Natural killer cell (primary cell): ENCODE results near the gene MCF2L. TPM values are rescaled to one million over a fixed set of nuclear protein-coding genes. Genes with fewer than 3 reads are reported as not detected.

ENCODE experiments used
- ATAC-seq, 3 donors: fragments of 150-1000 bp in 2 of 3; fragments of 200-7000 bp in 1 of 3; cut with Tn5 transposase; 1 replicate in 1 of 3; 2 replicates in 2 of 3; pipeline ENCODE4 v1.10.0; 2021; ENCODE audit warnings: mild to moderate bottlenecking in 2 of 3, moderate library complexity in 2 of 3
- DNase-seq, 2 donors: peaks; one replicate each; pipeline versions ENCODE4 v3.0.0 to v3.0.0-alpha.2; 2013 to 2021; ENCODE audit warnings: mixed read lengths in 1 of 2
- H3K27ac ChIP-seq: one replicate; pipeline ENCODE4 v1.5.1; 2013; ENCODE audit warnings: mild to moderate bottlenecking, low read length
- H3K27me3 ChIP-seq: one replicate; pipeline ENCODE4 v1.6.1; 2013; ENCODE audit warnings: low read length; ENCODE audit not compliant: control insufficient read depth, insufficient read depth
- H3K36me3 ChIP-seq: one replicate; pipeline ENCODE4 v1.6.1; 2013; ENCODE audit warnings: low read length; ENCODE audit not compliant: control insufficient read depth, insufficient read depth
- H3K4me1 ChIP-seq: one replicate; pipeline ENCODE4 v1.6.1; 2013; ENCODE audit warnings: low read length; ENCODE audit not compliant: control insufficient read depth, insufficient read depth
- H3K4me3 ChIP-seq: one replicate; pipeline ENCODE4 v1.5.1; 2013; ENCODE audit warnings: low read length
- H3K9me3 ChIP-seq: one replicate; pipeline ENCODE4 v1.6.1; 2013; ENCODE audit warnings: low read length; ENCODE audit not compliant: control insufficient read depth, insufficient read depth
- H3K27ac Mint-ChIP-seq, 2 donors: one replicate each; pipeline ENCODE4 v1.8.0; 2022; ENCODE audit warnings: mild to moderate bottlenecking in 2 of 2, mixed read lengths in 2 of 2, moderate library complexity in 1 of 2
- H3K27me3 Mint-ChIP-seq, 2 donors: one replicate each; pipeline ENCODE4 v1.8.0; 2022; ENCODE audit warnings: low read depth in 2 of 2, mixed read lengths in 2 of 2
- H3K36me3 Mint-ChIP-seq: one replicate; pipeline ENCODE4 v1.8.0; 2022; ENCODE audit warnings: mixed read lengths
- H3K4me1 Mint-ChIP-seq, 2 donors: one replicate each; pipeline ENCODE4 v1.8.0; 2022; ENCODE audit warnings: mixed read lengths in 2 of 2
- H3K4me3 Mint-ChIP-seq: one replicate; pipeline ENCODE4 v1.8.0; 2022; ENCODE audit warnings: mild to moderate bottlenecking, moderate library complexity, mixed read lengths
- H3K9me3 Mint-ChIP-seq, 2 donors: one replicate each; pipeline ENCODE4 v1.8.0; 2022; ENCODE audit warnings: mixed read lengths in 2 of 2
- CTCF ChIP-seq: fragments of 200-600 bp; IDR thresholded peaks from one replicate; pipeline ENCODE4 v1.8.0; 2022; ENCODE audit warnings: antibody characterized with exemption
- WGBS: methylation state at CpG from one replicate; pipeline ENCODE4 v1.1.7; 2013; ENCODE audit warnings: missing lambda C conversion rate; ENCODE audit not compliant: insufficient coverage; 5-methylcytosine and 5-hydroxymethylcytosine counted together
- intact Hi-C: fragments of 100-400 bp; cut with micrococcal nuclease; formaldehyde crosslinking; loops from one replicate; pipeline ENCODE4 v1.14.2; 2022
- total RNA-seq, 4 donors: library from RNA; stranded (reverse); fragments of 120-200 nt in 1 of 4; gene quantifications; one replicate each; pipeline versions ENCODE4 v1.2.3 to v1.2.4, GENCODE V29; 2013 to 2022

Gene MCF2L
- total RNA-seq, 3 donors from 2014 or later (not counting 1 experiment from before 2014, with no cell fraction given): 1.7 to 3.0 (median 3.0) TPM

GRCh38 chr13:112980434-112980833 lies 11.4 kb downstream of the MCF2L start:
- H3K36me3 Mint-ChIP-seq: no peaks in the 10 kb centered on the region
- DNase-seq: no peak
- WGBS: 57% methylated on average over 18 of the region's 18 CpGs
- no peaks in the 10 kb centered on the region for H3K4me1 Mint-ChIP-seq
- no peaks in the 10 kb centered on the region for H3K9me3 Mint-ChIP-seq
- no peak overlapping the region for H3K4me3 Mint-ChIP-seq
- no peaks in the 10 kb centered on the region for H3K27me3 Mint-ChIP-seq
- no peak for ATAC-seq
- intact Hi-C loops: no loop called here
- TF ChIP-seq CTCF: no peak
- no peak overlapping the region for H3K27ac ChIP-seq
- no peaks in the 10 kb centered on the region for H3K36me3 ChIP-seq
- no peaks in the 10 kb centered on the region for H3K27me3 ChIP-seq
- no peaks in the 10 kb centered on the region for H3K9me3 ChIP-seq
- no peak overlapping the region for H3K4me3 ChIP-seq
- no peak overlapping the region for H3K27ac Mint-ChIP-seq
- H3K4me1 ChIP-seq: no peaks in the 10 kb centered on the region

DNA sequence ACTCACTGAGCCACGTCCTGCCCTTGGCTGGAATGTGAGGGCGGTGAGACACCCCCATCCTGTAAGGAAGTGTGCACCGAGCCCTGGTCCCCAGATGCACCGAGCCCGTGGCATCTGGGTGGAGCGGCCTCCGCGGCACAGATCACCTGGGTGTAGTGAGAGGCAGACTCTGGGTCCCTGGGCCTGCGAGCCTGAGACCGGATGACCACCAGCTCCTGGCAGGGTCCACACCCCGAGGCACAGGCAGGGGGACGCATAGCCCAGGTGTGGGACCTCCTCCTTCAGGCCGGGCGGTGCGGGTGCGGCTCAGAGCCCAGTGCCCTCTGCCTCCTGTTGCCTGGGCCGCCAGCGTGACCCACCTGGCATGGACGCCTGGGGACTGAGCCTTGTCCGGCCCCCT lies 12.4 kb downstream of the MCF2L start:
- no peaks in the 10 kb centered on the region for H3K9me3 ChIP-seq
- WGBS: 92% methylated on average over 20 of the region's 20 CpGs
- no peaks in the 10 kb centered on the region for H3K36me3 ChIP-seq
- H3K27ac ChIP-seq: no peak overlapping the region
- Mint-ChIP-seq H3K9me3 (no peaks in the 10 kb centered on the region), H3K4me3 (no peak overlapping the region), H3K4me1 (no peaks in the 10 kb centered on the region), H3K27ac (no peak overlapping the region), H3K27me3 (no peaks in the 10 kb centered on the region), H3K36me3 (no peaks in the 10 kb centered on the region)
- DNase-seq (no peak), ATAC-seq (no peak)
- intact Hi-C loops: no loop called here
- no peak for TF ChIP-seq CTCF
- no peaks in the 10 kb centered on the region for H3K4me1 ChIP-seq
- H3K27me3 ChIP-seq: no peaks in the 10 kb centered on the region
- H3K4me3 ChIP-seq: no peak overlapping the region

DNA sequence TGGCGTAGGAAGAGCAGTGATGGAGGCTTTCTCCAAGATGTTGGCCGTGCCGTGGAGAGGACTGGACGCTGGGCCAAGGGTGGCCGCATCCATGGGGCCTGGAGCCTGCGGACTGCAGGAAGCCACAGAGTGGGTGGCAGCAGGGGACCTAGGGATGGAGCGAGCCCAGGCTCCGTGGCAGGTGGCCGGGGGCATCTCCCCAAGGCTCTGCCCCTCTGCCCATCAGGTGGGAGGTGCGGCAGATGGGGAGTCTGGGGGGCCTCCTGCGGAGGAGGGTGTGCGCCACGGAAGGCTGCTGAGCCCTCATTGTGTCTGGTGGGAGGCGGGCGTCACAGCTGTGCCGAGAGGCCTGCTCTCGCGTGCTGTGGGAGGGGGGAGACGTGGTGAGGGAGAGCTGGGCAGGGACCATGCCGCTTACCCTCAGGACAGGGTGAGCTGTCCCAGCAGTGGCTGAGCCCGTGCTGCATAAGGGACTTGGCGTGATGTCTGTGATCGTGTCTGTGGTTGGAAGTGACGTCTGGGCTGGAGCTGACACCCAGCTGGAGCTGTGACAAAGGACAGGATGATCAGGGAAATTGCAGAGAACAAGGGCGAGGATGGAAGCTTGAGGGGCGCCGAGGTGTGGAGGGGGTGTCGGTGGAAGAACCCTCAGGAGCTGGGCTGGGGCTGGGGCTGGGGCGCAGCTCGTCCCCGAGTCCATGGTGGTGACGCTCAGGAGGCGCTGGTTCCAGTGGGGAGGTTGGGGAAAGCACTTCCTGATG lies 13.4 kb downstream of the MCF2L start:
- no peaks in the 10 kb centered on the region for H3K9me3 Mint-ChIP-seq
- Histone ChIP-seq H3K4me3 (no peak overlapping the region), H3K9me3 (no peaks in the 10 kb centered on the region), H3K36me3 (no peaks in the 10 kb centered on the region), H3K4me1 (no peaks in the 10 kb centered on the region), H3K27me3 (no peaks in the 10 kb centered on the region), H3K27ac (no peak overlapping the region)
- 92% methylated on average over 33 of the region's 33 CpGs for WGBS
- H3K36me3 Mint-ChIP-seq: no peaks in the 10 kb centered on the region
- DNase-seq (no peak), ATAC-seq (no peak)
- no peak for TF ChIP-seq CTCF
- intact Hi-C loops: no loop called here
- H3K27me3 Mint-ChIP-seq: no peaks in the 10 kb centered on the region
- H3K4me3 Mint-ChIP-seq: no peak overlapping the region
- H3K27ac Mint-ChIP-seq: no peak overlapping the region
- no peaks in the 10 kb centered on the region for H3K4me1 Mint-ChIP-seq

- DNase-seq: no peak
- H3K27ac Mint-ChIP-seq: no peak overlapping the region
- H3K4me1 Mint-ChIP-seq: no peaks in the 10 kb centered on the region
- no peaks in the 10 kb centered on the region for H3K27me3 ChIP-seq
- H3K27me3 Mint-ChIP-seq: no peaks in the 10 kb centered on the region
- no peak for TF ChIP-seq CTCF
- H3K27ac ChIP-seq: no peak overlapping the region
- no peaks in the 10 kb centered on the region for H3K9me3 Mint-ChIP-seq
- no peaks in the 10 kb centered on the region for H3K36me3 ChIP-seq
- ATAC-seq: no peak
- no peaks in the 10 kb centered on the region for H3K4me1 ChIP-seq
- intact Hi-C loops: no loop called here
- no peaks in the 10 kb centered on the region for H3K9me3 ChIP-seq
- H3K4me3 ChIP-seq: no peak overlapping the region
- no peaks in the 10 kb centered on the region for H3K36me3 Mint-ChIP-seq
- WGBS: 85% methylated on average over 5 of the region's 5 CpGs
- no peak overlapping the region for H3K4me3 Mint-ChIP-seq
Measured at GRCh38 chr13:112983042-112983305, 14.0 kb downstream of the MCF2L start.
